Measurements from ENCODE around the gene EPHX1.

DNA sequence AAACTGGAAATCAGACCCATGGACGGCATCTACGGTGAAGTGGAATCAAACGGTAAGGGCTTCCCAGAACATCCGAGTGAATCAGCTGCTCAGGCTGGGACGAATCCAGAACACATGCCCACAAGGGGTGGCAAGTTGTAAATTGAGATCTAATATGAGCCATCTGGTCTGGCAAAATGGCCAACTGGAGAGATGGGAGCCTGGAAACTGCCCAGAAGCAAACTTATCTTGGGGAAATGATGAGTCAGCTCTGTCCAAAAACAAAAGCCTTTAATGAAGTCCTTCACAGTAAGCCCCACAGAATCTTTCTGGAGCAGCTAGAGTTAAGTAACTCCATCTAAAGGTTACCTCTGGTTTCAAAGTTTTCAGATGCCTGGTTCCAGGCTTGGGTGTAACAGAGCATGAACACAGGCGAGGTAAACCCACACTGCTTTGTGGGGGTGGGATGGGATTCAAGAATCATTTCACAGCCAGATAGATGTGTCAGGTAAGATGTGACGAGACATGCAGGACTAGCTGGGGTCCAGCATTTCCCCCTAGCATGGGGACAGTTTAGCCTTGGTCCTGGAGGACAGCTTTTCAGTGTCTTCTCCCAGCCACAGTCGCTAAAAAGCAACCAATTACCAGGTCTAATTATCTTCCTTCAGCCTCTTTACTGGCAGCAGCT is 42.8 kb upstream of the EPHX1 start:
- TF ChIP-seq, protein P1, sequence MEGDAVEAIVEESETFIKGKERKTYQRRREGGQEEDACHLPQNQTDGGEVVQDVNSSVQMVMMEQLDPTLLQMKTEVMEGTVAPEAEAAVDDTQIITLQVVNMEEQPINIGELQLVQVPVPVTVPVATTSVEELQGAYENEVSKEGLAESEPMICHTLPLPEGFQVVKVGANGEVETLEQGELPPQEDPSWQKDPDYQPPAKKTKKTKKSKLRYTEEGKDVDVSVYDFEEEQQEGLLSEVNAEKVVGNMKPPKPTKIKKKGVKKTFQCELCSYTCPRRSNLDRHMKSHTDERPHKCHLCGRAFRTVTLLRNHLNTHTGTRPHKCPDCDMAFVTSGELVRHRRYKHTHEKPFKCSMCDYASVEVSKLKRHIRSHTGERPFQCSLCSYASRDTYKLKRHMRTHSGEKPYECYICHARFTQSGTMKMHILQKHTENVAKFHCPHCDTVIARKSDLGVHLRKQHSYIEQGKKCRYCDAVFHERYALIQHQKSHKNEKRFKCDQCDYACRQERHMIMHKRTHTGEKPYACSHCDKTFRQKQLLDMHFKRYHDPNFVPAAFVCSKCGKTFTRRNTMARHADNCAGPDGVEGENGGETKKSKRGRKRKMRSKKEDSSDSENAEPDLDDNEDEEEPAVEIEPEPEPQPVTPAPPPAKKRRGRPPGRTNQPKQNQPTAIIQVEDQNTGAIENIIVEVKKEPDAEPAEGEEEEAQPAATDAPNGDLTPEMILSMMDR (IDR thresholded peaks at IDR 0.05; ENCODE audit: low read depth, low read length): no peak
- TF ChIP-seq POLR2A (IDR thresholded peaks at IDR 0.05; ENCODE audit: extremely low read depth, insufficient read length): no peak
- TF ChIP-seq MYC (IDR thresholded peaks at IDR 0.05; ENCODE audit: low read depth, low read length): no peak

All from NB4 (cell line).